ENCODE measurements around the gene SLC46A3.
"Not testable (repeated sequence)": the region's sequence is repeated elsewhere in the genome, so short reads cannot be mapped to it uniquely, and the experiment has no call there.

Gene SLC46A3

DNA sequence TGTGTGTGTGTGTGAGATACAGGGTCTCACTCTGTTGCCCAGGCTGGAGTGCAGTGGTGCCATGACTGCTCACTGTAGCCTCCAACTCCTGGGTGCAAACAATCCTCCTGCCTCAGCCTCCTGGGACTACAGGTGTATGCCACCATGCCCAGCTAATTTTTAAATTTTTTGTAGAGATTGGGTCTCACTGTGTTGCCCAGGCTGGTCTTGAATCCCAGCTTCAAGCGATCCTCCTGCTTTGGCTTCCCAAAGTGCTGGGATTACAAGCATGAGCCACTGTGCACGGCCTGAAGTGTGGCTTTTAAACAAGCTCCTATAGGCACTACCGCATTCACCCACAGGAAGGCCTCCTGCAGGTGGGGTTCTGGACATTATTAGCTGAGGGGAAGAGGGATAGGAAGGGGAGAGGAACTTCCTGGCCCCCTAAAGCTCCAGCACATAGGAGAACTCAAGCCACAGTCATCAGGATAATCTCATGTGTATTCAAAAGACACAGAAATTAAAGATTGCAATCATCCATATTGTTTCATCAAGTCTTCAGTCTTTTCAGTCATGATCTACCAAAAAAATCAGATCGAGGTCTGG lies 24.8 kb upstream of the SLC46A3 start:
- TF ChIP-seq SNAI2 (CRISPR knock-in tag; IDR thresholded peaks at IDR 0.05) (no peak), BACH2 (CRISPR knock-in tag; IDR thresholded peaks at IDR 0.05; ENCODE audit: borderline replicate concordance) (no peak), ARNTL (CRISPR knock-in tag; IDR thresholded peaks at IDR 0.05; ENCODE audit: borderline replicate concordance, low read depth) (no peak), ZFP30 (CRISPR knock-in tag; IDR thresholded peaks at IDR 0.05) (no peak), ZC3H10 (CRISPR knock-in tag; IDR thresholded peaks at IDR 0.05) (no peak), ZFP3 (CRISPR knock-in tag; IDR thresholded peaks at IDR 0.05) (no peak), ZNF8 (CRISPR knock-in tag; IDR thresholded peaks at IDR 0.05) (no peak), RARB (CRISPR knock-in tag; IDR thresholded peaks at IDR 0.05) (no peak), ZNF565 (CRISPR knock-in tag; conservative IDR thresholded peaks at IDR 0.05; ENCODE audit: low read depth) (no peak), ISL1 (CRISPR knock-in tag; IDR thresholded peaks at IDR 0.05) (no peak), ZNF70 (CRISPR knock-in tag; IDR thresholded peaks at IDR 0.05) (no peak), PPARA (CRISPR knock-in tag; IDR thresholded peaks at IDR 0.05; ENCODE audit: borderline replicate concordance) (no peak), OSR1 (CRISPR knock-in tag; IDR thresholded peaks at IDR 0.05) (no peak)
- TF ChIP-seq, protein P1, sequence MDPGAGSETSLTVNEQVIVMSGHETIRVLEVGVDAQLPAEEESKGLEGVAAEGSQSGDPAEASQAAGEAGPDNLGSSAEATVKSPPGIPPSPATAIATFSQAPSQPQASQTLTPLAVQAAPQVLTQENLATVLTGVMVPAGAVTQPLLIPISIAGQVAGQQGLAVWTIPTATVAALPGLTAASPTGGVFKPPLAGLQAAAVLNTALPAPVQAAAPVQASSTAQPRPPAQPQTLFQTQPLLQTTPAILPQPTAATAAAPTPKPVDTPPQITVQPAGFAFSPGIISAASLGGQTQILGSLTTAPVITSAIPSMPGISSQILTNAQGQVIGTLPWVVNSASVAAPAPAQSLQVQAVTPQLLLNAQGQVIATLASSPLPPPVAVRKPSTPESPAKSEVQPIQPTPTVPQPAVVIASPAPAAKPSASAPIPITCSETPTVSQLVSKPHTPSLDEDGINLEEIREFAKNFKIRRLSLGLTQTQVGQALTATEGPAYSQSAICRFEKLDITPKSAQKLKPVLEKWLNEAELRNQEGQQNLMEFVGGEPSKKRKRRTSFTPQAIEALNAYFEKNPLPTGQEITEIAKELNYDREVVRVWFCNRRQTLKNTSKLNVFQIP (CRISPR knock-in tag; IDR thresholded peaks at IDR 0.05; ENCODE audit: borderline replicate concordance, low read depth) = no peak
- TF ChIP-seq, protein P2, sequence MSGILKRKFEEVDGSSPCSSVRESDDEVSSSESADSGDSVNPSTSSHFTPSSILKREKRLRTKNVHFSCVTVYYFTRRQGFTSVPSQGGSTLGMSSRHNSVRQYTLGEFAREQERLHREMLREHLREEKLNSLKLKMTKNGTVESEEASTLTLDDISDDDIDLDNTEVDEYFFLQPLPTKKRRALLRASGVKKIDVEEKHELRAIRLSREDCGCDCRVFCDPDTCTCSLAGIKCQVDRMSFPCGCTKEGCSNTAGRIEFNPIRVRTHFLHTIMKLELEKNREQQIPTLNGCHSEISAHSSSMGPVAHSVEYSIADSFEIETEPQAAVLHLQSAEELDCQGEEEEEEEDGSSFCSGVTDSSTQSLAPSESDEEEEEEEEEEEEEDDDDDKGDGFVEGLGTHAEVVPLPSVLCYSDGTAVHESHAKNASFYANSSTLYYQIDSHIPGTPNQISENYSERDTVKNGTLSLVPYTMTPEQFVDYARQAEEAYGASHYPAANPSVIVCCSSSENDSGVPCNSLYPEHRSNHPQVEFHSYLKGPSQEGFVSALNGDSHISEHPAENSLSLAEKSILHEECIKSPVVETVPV (CRISPR knock-in tag; IDR thresholded peaks at IDR 0.05) = no peak
- TF ChIP-seq, protein P3, sequence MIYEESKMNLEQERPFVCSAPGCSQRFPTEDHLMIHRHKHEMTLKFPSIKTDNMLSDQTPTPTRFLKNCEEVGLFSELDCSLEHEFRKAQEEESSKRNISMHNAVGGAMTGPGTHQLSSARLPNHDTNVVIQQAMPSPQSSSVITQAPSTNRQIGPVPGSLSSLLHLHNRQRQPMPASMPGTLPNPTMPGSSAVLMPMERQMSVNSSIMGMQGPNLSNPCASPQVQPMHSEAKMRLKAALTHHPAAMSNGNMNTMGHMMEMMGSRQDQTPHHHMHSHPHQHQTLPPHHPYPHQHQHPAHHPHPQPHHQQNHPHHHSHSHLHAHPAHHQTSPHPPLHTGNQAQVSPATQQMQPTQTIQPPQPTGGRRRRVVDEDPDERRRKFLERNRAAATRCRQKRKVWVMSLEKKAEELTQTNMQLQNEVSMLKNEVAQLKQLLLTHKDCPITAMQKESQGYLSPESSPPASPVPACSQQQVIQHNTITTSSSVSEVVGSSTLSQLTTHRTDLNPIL (CRISPR knock-in tag; IDR thresholded peaks at IDR 0.05; ENCODE audit: low read depth) = no peak
- TF ChIP-seq, protein P4, sequence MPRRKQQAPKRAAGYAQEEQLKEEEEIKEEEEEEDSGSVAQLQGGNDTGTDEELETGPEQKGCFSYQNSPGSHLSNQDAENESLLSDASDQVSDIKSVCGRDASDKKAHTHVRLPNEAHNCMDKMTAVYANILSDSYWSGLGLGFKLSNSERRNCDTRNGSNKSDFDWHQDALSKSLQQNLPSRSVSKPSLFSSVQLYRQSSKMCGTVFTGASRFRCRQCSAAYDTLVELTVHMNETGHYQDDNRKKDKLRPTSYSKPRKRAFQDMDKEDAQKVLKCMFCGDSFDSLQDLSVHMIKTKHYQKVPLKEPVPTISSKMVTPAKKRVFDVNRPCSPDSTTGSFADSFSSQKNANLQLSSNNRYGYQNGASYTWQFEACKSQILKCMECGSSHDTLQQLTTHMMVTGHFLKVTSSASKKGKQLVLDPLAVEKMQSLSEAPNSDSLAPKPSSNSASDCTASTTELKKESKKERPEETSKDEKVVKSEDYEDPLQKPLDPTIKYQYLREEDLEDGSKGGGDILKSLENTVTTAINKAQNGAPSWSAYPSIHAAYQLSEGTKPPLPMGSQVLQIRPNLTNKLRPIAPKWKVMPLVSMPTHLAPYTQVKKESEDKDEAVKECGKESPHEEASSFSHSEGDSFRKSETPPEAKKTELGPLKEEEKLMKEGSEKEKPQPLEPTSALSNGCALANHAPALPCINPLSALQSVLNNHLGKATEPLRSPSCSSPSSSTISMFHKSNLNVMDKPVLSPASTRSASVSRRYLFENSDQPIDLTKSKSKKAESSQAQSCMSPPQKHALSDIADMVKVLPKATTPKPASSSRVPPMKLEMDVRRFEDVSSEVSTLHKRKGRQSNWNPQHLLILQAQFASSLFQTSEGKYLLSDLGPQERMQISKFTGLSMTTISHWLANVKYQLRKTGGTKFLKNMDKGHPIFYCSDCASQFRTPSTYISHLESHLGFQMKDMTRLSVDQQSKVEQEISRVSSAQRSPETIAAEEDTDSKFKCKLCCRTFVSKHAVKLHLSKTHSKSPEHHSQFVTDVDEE (CRISPR knock-in tag; IDR thresholded peaks at IDR 0.05) = no peak
- ATAC-seq = no peak

DNA sequence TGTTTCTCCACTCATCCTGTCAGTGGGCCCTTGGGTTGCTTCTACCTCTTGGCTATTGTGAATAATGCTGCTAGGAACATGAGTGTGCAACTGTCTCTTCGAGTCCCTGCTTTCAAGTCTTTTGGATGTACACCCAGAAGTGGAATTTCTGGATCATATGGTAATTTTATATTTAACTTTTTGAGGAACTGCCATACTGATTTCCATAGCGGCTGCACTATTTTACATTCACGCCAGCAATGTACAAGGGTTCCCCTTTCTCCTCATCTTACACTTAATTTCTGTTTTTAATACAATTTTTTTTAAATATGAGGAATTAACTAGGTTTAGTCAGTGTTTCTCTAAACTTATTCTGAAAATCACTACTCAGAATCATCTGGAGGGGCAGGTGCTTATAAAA lies 24.2 kb upstream of the SLC46A3 start:
- ATAC-seq = no peak
- TF ChIP-seq ZNF70 (CRISPR knock-in tag; IDR thresholded peaks at IDR 0.05) (no peak), ZC3H10 (CRISPR knock-in tag; IDR thresholded peaks at IDR 0.05) (no peak), TCF4 (CRISPR knock-in tag; IDR thresholded peaks at IDR 0.05; ENCODE audit: borderline replicate concordance) (no peak), ESRRG (CRISPR knock-in tag; IDR thresholded peaks at IDR 0.05) (no peak), CSDC2 (CRISPR knock-in tag; IDR thresholded peaks at IDR 0.05) (no peak), PPARA (CRISPR knock-in tag; IDR thresholded peaks at IDR 0.05; ENCODE audit: borderline replicate concordance) (no peak), ZFP3 (CRISPR knock-in tag; IDR thresholded peaks at IDR 0.05) (no peak), SNAI2 (CRISPR knock-in tag; IDR thresholded peaks at IDR 0.05) (no peak), ISL1 (CRISPR knock-in tag; IDR thresholded peaks at IDR 0.05) (no peak), RARB (CRISPR knock-in tag; IDR thresholded peaks at IDR 0.05) (no peak), ARNTL (CRISPR knock-in tag; IDR thresholded peaks at IDR 0.05; ENCODE audit: borderline replicate concordance, low read depth) (no peak)
- TF ChIP-seq, protein P4 (CRISPR knock-in tag; IDR thresholded peaks at IDR 0.05) = no peak
- TF ChIP-seq, protein P2 (CRISPR knock-in tag; IDR thresholded peaks at IDR 0.05) = no peak
- TF ChIP-seq, protein P1 (CRISPR knock-in tag; IDR thresholded peaks at IDR 0.05; ENCODE audit: borderline replicate concordance, low read depth) = no peak

DNA sequence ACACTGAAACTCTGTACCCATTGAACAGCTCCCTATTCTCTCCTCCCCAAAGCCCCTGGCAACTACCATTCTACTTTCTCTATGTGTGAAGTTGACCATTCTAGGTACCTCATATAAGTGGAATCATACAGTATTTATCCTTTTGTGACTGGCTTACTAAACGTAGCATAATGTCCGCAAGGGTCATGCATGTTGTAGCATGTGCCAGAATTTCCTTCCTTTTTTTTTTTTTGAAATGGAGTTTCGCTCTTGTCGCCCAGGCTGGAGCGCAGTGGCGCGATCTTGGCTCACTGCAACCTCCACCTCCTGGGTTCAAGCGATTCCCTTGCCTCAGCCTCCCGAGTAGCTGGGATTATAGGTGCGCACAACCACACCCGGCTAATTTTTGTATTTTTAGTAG lies 23.7 kb upstream of the SLC46A3 start:
- not testable (repeated sequence) for ATAC-seq

Data from SK-N-SH treated with all-trans-retinoic acid at 6 μM for 48 hours (cell line).